DMS 273 (cell line): ENCODE results near the gene REL.

Experiments used
- DNase-seq: peaks from one replicate; lab custom pipeline; 2025; ENCODE audit not compliant: unreplicated experiment; lab: John Stamatoyannopoulos, UW

The REL gene

GRCh38 chr2:60962528-60962927, 81.2 kb downstream of the REL start:
- DNase-seq, result no peak

GRCh38 chr2:60963190-60963589, 81.8 kb downstream of the REL start:
- no peak for DNase-seq

- DNase-seq, result no peak
These were observed 83.5 kb downstream of the REL start for GRCh38 chr2:60964651-60965498.

- DNase-seq, result no peak
These were observed 84.1 kb downstream of the REL start for GRCh38 chr2:60965499-60965785.

GRCh38 chr2:60966507-60967405, 85.4 kb downstream of the REL start:
- DNase-seq, result no peak

- DNase-seq, result no peak
These were observed 91.7 kb downstream of the REL start for GRCh38 chr2:60972889-60973656.

- DNase-seq, result no peak
These were observed 92.3 kb downstream of the REL start for GRCh38 chr2:60973705-60974104.

- DNase-seq, result no peak
These were observed 93.3 kb downstream of the REL start for GRCh38 chr2:60974652-60975051.
